T-helper 1 cell treated with Interleukin-12 subunit alpha and Interleukin-12 subunit beta and Interleukin-4 antibody, amounts not matched to agents 30 μg/mL and 1 μg/mL, for 36 hours (primary cell): ENCODE measurements around the gene WASL.
"Not testable (repeated sequence)": the region's sequence is repeated elsewhere in the genome, so short reads cannot be mapped to it uniquely, and the experiment has no call there.

Source experiments
- H3K27ac Mint-ChIP-seq: one replicate; pipeline ENCODE4 v1.8.0; 2021; ENCODE audit warnings: mild to moderate bottlenecking, mixed read lengths
- H3K27me3 Mint-ChIP-seq: one replicate; pipeline ENCODE4 v1.8.0; 2021; ENCODE audit warnings: low read depth, mixed read lengths
- H3K36me3 Mint-ChIP-seq: one replicate; pipeline ENCODE4 v1.8.0; 2021; ENCODE audit warnings: low read depth, mixed read lengths
- H3K4me1 Mint-ChIP-seq: one replicate; pipeline ENCODE4 v1.8.0; 2021; ENCODE audit warnings: low read depth, mixed read lengths
- H3K4me3 Mint-ChIP-seq: one replicate; pipeline ENCODE4 v1.8.0; 2021; ENCODE audit warnings: mild to moderate bottlenecking, moderate library complexity, mixed read lengths
- H3K9me3 Mint-ChIP-seq: one replicate; pipeline ENCODE4 v1.8.0; 2021; ENCODE audit warnings: mixed read lengths

The WASL gene

GRCh38 chr7:123637878-123638277 lies 110.9 kb downstream of the WASL start:
- Mint-ChIP-seq H3K36me3 (no peaks in the 10 kb centered on the region), H3K4me3 (no peak overlapping the region), H3K9me3 (no peaks in the 10 kb centered on the region), H3K27ac (no peak overlapping the region), H3K4me1 (no peaks in the 10 kb centered on the region), H3K27me3 (peaks cover 14% of the 10 kb centered on the region)

GRCh38 chr7:123637203-123637602 lies 111.6 kb downstream of the WASL start:
- no peaks in the 10 kb centered on the region for H3K4me1 Mint-ChIP-seq
- no peaks in the 10 kb centered on the region for H3K36me3 Mint-ChIP-seq
- H3K4me3 Mint-ChIP-seq, result no peak overlapping the region
- no peak overlapping the region for H3K27ac Mint-ChIP-seq
- H3K27me3 Mint-ChIP-seq, result peaks cover 15% of the 10 kb centered on the region
- no peaks in the 10 kb centered on the region for H3K9me3 Mint-ChIP-seq

GRCh38 chr7:123635551-123636359 lies 113.0 kb downstream of the WASL start:
- no peak overlapping the region for H3K4me3 Mint-ChIP-seq
- peaks cover 12% of the 10 kb centered on the region for H3K27me3 Mint-ChIP-seq
- H3K4me1 Mint-ChIP-seq, result no peaks in the 10 kb centered on the region
- H3K36me3 Mint-ChIP-seq, result no peaks in the 10 kb centered on the region
- no peak overlapping the region for H3K27ac Mint-ChIP-seq
- H3K9me3 Mint-ChIP-seq, result no peaks in the 10 kb centered on the region

- H3K9me3 Mint-ChIP-seq, H3K27ac Mint-ChIP-seq, H3K36me3 Mint-ChIP-seq, H3K4me1 Mint-ChIP-seq, H3K4me3 Mint-ChIP-seq: not testable (repeated sequence)
- peaks cover 12% of the 10 kb centered on the region for H3K27me3 Mint-ChIP-seq
Observed at GRCh38 chr7:123634011-123634573, 114.7 kb downstream of the WASL start.

- Mint-ChIP-seq H3K4me3 (no peak overlapping the region), H3K27ac (no peak overlapping the region), H3K4me1 (no peaks in the 10 kb centered on the region), H3K36me3 (no peaks in the 10 kb centered on the region), H3K27me3 (peaks cover 12% of the 10 kb centered on the region), H3K9me3 (no peaks in the 10 kb centered on the region)
Observed at GRCh38 chr7:123633553-123633952, 115.2 kb downstream of the WASL start.

GRCh38 chr7:123632808-123633207 lies 116.0 kb downstream of the WASL start:
- Mint-ChIP-seq H3K4me1 (no peaks in the 10 kb centered on the region), H3K36me3 (no peaks in the 10 kb centered on the region), H3K4me3 (no peak overlapping the region), H3K9me3 (no peaks in the 10 kb centered on the region), H3K27me3 (peaks cover 12% of the 10 kb centered on the region), H3K27ac (no peak overlapping the region)
